Left ventricle myocardium inferior (tissue), 1 donor: ENCODE data around the gene RANBP17. TPM values are rescaled to one million over a fixed set of nuclear protein-coding genes. Genes with fewer than 3 reads are reported as not detected.

ENCODE experiments used
- DNase-seq: peaks from one replicate; pipeline ENCODE4 v3.0.0-alpha.2; 2020
- H3K27ac ChIP-seq: fragments of 200-600 bp; replicated peaks from 2 replicates; pipeline ENCODE4 v1.8.0; 2021
- H3K27me3 ChIP-seq: fragments of 200-600 bp; 2 replicates; pipeline ENCODE4 v1.8.0; 2021; ENCODE audit warnings: low read depth
- H3K36me3 ChIP-seq: fragments of 200-600 bp; 2 replicates; pipeline ENCODE4 v1.8.0; 2021
- H3K4me1 ChIP-seq: fragments of 200-600 bp; 2 replicates; pipeline ENCODE4 v1.8.0; 2021
- H3K4me3 ChIP-seq: fragments of 200-600 bp; 2 replicates; pipeline ENCODE4 v1.8.0; 2021; ENCODE audit warnings: mild to moderate bottlenecking, moderate library complexity
- H3K9me3 ChIP-seq: fragments of 200-600 bp; replicated peaks from 2 replicates; pipeline ENCODE4 v1.8.0; 2021
- CTCF ChIP-seq: fragments of 200-600 bp; IDR thresholded peaks from 2 replicates; pipeline ENCODE4 v1.8.0; 2021; ENCODE audit warnings: antibody characterized with exemption, mild to moderate bottlenecking, borderline replicate concordance
- intact Hi-C: fragments of 100-400 bp; cut with micrococcal nuclease; formaldehyde crosslinking; loops from one replicate; pipeline ENCODE4 v1.11.0; 2022
- total RNA-seq: library from RNA; stranded (reverse); fragmentation: NEBNext Ultra II Directional; extraction: Animal tissue kit (Norgen Biotek cat#: 25700); gene quantifications from one replicate; pipeline ENCODE4 v1.2.1, GENCODE V29; 2021
- donor health status: DM: no; HTN: yes; CAD: no; lungs with severe emphysema.

The RANBP17 gene
- total RNA-seq, 1 donor from 2014 or later = 6.5 TPM

- peaks cover 27% of the 10 kb centered on the region for H3K27me3 ChIP-seq
- H3K4me1 ChIP-seq = no peaks in the 10 kb centered on the region
- no peak overlapping the region for H3K27ac ChIP-seq
- no peaks in the 10 kb centered on the region for H3K36me3 ChIP-seq
- no peaks in the 10 kb centered on the region for H3K9me3 ChIP-seq
- DNase-seq = no peak
- no peak for TF ChIP-seq CTCF
- no peak overlapping the region for H3K4me3 ChIP-seq
- intact Hi-C loops = loop anchor here (5.0 kb wide), 1 partner anchor 138 kb away; no protein-coding TSS in a partner anchor
These were observed 483.3 kb downstream of the RANBP17 start for GRCh38 chr5:171344936-171345608.

Other genes starting within 250 kb of the RANBP17 start
- gene GABRP, start 78.3 kb upstream of the RANBP17 start, total RNA-seq = 0.49 TPM